GM12873 (cell line): ENCODE results near the gene ZNF740.

Experiments
- TF ChIP-seq, protein P1 (sequence below): IDR thresholded peaks from 2 replicates; pipeline ENCODE4 v1.5.1; 2012; ENCODE audit warnings: low read depth, mild to moderate bottlenecking, moderate library complexity, low read length, control low read depth; ENCODE audit not compliant: insufficient read depth; ENCODE audit errors: missing control alignments

The ZNF740 gene

DNA sequence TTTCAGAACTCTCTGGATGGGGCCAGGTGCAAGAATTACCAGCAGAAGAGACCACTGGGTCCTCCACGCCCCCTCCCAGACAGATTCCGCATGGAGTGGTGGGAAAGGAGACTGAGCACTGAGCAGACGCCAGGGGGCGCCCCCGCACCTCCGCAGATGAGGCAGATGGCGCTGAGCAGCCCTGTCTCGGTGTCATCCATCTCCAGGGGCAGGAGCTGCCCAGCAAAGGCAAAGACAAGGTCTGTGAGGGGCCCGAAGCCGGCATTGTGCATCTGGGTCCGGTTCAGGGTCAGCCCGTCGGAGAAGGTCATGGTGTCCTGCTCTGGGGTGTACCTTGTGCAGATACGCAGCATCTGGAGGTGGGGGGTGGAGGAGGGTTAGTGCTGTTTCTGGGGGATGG, 32.8 kb downstream of the ZNF740 start:
- TF ChIP-seq, protein P1, sequence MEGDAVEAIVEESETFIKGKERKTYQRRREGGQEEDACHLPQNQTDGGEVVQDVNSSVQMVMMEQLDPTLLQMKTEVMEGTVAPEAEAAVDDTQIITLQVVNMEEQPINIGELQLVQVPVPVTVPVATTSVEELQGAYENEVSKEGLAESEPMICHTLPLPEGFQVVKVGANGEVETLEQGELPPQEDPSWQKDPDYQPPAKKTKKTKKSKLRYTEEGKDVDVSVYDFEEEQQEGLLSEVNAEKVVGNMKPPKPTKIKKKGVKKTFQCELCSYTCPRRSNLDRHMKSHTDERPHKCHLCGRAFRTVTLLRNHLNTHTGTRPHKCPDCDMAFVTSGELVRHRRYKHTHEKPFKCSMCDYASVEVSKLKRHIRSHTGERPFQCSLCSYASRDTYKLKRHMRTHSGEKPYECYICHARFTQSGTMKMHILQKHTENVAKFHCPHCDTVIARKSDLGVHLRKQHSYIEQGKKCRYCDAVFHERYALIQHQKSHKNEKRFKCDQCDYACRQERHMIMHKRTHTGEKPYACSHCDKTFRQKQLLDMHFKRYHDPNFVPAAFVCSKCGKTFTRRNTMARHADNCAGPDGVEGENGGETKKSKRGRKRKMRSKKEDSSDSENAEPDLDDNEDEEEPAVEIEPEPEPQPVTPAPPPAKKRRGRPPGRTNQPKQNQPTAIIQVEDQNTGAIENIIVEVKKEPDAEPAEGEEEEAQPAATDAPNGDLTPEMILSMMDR: peak; percentile 98

DNA sequence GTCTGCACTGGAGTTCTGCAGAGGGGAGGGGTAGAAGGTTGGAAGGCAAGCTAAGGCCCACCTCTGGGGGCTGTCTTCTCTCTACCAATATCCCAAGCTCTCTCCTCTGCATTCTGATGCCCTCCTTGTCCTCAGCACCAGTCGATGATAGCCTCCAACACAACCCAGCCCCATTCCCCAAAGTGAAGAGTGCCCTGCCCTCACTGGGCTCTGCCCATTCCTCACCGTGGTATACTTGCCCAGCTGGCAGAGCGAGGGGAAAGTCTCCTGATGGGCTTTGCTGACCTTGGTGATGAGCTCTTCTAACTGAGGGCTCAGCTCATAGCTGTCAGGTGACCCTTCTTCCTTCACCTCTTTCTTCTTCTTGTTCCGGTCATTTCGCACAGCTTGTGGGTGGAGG, 33.7 kb downstream of the ZNF740 start:
- TF ChIP-seq, protein P1: no peak

DNA sequence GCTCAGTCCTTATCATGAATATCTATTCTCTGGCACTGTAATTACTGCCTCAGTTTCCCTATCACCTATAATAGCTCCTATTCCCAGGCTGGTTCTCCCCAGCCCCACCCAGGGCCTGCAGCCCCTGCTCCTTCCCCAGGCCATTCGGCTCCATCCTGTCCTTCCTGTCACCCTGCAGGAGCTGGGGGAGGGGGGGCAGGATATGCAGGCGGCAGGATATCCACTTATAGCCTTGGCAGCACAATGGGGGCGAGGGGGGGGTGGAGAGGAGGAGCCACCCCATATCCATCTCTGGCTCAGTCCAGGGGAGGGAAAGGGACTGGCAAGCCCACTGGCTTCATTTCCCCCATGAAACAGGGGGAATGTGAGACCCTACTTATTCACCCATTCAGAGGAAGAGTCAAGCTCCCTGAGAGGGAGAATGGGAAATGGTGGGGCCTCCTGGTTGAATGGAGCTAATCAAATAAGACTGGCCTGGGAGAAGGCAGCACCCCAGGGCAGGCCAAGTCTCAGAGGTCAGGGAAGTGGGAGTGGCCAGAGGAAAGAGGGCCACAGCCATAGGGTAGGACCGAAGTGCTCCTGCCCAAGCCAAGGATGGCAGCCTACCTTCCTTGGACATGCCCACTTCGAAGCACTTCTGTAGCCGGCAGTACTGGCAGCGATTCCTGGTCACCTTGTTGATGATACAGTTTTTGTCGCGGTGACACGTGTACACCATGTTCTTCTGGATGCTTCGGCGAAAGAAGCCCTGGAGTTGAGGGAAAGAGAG, 34.3 kb downstream of the ZNF740 start:
- TF ChIP-seq, protein P1: no peak

DNA sequence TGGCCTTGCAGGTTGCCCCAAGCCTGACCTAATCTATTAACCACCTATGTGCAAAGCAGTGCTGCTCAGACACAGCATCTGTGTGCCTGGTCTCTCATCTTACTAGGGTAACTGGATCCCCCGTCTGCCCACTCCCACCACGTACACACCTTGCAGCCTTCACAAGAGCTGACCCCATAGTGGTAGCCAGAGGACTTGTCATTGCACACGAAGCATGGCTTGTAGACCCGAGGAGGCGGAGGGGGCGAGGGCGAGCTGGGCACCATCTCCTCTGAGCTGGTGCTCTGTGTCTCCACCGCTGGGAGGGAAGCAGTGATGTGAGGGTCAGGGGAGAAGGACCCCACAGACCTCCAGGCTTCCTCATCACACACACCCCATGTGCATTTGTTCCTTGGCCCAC, 35.0 kb downstream of the ZNF740 start:
- TF ChIP-seq, protein P1: no peak

DNA sequence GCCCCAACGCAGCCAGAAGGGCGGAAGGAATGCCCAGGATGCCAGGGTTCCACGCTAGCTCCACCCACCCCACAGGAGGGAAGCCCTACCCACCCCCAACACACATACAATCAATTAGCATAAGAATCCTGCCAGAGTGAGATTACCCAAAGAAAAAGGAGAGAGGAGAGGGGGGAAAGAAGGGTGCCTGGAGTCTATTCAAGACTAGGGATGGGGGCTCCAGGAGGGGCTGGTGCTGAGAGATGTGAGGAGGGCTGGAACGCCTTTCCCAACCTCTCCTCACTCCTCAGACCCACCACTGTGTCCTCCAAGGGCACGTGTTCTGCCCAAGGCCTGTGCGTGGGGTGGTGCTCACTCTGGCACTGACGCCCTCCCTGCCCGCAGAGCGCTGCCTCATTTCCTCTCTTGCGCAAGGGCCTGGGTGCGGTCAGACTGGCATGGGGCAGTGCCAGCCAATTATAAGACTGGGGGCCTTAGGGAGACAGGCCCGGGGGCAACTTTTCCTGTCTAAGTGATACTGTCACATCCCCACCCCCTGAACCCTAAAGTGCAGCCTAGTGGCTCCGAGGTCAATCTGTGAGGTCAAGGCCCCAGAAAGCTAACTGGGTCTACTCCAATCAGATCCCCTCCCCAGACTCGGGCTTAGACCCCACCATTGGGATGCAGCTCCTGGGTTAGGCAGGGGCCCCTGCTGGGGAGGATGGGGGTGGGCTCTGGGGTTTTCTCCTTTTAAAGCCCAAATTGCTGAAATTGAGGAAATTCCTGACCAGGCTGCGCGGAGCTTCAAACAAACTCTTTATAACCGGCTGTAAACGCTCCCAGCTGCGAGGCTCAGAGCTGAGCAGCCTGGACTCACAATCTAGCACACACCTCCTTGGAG, 36.8 kb downstream of the ZNF740 start:
- TF ChIP-seq, protein P1: no peak

DNA sequence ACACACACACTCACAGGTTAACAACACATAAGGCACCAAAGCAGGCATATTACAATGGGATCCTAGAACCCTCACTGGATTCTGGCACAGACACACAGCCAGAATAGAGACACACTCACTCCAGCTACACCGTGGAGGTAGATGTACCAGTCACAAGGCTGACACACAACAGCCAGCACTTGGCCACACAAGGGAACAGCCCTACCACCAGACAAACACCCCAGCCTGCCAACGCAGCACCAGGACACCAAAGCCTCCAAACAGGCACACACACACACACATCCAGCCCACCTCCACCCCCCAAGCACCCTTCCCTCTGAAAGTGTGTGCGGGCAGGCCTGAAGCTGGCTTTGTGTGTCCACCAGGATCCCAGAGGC, 37.4 kb downstream of the ZNF740 start:
- TF ChIP-seq, protein P1: no peak

DNA sequence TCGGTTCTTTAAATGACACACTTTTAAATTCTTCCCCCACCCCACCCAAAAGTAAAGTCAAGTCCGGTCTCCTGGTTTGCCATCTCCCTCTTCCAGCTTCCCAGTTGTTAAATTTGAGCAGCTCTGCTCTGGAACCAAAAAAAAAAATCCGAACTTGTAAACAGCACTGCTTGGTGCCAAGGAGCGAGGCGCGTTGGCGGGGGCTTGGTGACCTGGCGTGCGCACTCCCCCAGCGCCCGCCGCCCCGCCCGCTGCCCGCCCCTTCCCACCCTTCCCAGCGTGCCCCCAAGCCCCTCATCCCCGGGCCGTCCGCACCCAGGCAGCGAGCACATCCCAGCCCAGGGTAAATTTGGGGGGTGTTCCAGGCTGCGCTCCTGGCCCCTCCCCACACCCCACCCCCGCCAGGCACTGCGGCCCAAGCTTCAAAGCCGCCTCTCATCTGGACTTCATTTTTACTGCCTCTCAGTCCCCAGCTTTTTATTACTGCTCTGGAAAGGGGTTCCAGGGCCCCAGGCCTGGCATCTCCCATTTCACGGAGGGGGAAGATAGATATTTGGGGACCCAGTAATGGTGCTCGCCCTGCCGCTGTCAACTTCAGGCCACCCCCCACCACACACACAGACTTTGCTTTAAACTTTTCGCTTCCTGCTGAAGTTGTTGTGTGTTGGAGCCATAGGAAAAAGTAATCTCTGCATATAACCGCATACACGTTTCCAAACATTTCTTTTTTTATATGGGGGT, 38.2 kb downstream of the ZNF740 start:
- TF ChIP-seq, protein P1: no peak
